Transverse colon (tissue), 4 donors: ENCODE results near the gene AFP.

Source experiments
- CTCF ChIP-seq, 5 experiments: fragments of 200-600 bp in 3 of 5; fragments of 450-650 bp in 2 of 5; sonication (generic) in 3 of 5; IDR thresholded peaks; 1 replicate in 2 of 5; 2 replicates in 3 of 5; pipeline ENCODE4 v1.5.1; 2016 to 2017; ENCODE audit warnings: antibody characterized with exemption in 5 of 5, inconsistent platforms in 3 of 5, mild to moderate bottlenecking in 2 of 5, moderate library complexity in 1 of 5
- EP300 ChIP-seq: sonication (generic); formaldehyde crosslinking; IDR thresholded peaks from one replicate; pipeline ENCODE4 v1.6.1; 2017; ENCODE audit warnings: antibody characterized with exemption, low read depth
- POLR2A ChIP-seq: fragments of 450-650 bp; IDR thresholded peaks from one replicate; pipeline ENCODE4 v1.6.1; 2016; ENCODE audit warnings: antibody characterized with exemption, mild to moderate bottlenecking, moderate library complexity
- POLR2AphosphoS5 ChIP-seq, 3 donors: sonication (generic); formaldehyde crosslinking; IDR thresholded peaks; one replicate each; pipeline ENCODE4 v1.6.1; 2016; ENCODE audit warnings: antibody characterized with exemption in 3 of 3

DNA sequence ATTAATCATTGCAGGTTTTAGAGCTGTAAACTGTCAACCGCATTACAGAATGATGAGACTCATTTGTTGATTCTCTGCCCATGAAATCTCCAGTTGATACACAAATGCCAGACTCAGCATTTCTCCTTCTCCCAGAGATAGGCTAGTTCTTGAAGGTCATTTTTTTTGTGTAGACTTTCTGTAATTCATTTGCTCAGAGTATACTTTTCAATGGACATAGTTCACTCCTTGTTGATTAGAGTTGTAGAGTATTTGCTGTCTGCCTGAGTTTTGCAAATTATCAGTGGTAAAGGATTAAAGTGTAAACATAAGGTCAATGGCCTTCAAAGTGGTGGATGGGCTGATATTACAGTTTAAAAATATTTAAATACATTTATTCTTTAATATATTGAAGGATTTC lies 47.1 kb upstream of the AFP start:
- TF ChIP-seq POLR2AphosphoS5 (IDR thresholded peaks at IDR 0.05): no peak
- TF ChIP-seq POLR2A: no peak
- TF ChIP-seq CTCF (IDR thresholded peaks at IDR 0.05): no peak
- no peak for TF ChIP-seq EP300
